ENCODE results near the gene CDKN2B-AS1.

- no peak for TF ChIP-seq CTCF (IDR thresholded peaks at IDR 0.05; ENCODE audit: poor library complexity, severe bottlenecking)
- no peak for TF ChIP-seq SMC3 (conservative IDR thresholded peaks at IDR 0.05; ENCODE audit: poor library complexity)
- TF ChIP-seq POLR2AphosphoS5 (IDR thresholded peaks at IDR 0.05): no peak
- TF ChIP-seq REST (IDR thresholded peaks at IDR 0.05; ENCODE audit: borderline replicate concordance): no peak
- no peak for TF ChIP-seq EZH2 (IDR thresholded peaks at IDR 0.05; ENCODE audit: borderline replicate concordance, insufficient read depth, low read length, poor library complexity, severe bottlenecking)
- TF ChIP-seq TAF1 (IDR thresholded peaks at IDR 0.05; ENCODE audit: low read depth): no peak
- TF ChIP-seq EP300 (conservative IDR thresholded peaks at IDR 0.05; ENCODE audit: poor library complexity, severe bottlenecking): no peak
Observed at GRCh38 chr9:22105005-22105722, 110.6 kb downstream of the CDKN2B-AS1 start.

Measured in neural cell (in vitro differentiated cells).